NOMO-1 treated with DMSO at 0.1 percent for 48 hours (cell line): Measurements from ENCODE around the gene GJC3.
"Not testable (repeated sequence)": the region's sequence is repeated elsewhere in the genome, so short reads cannot be mapped to it uniquely, and the experiment has no call there.

Source experiments
- DNase-seq: peaks from one replicate; lab custom pipeline; 2025; ENCODE audit not compliant: unreplicated experiment; lab: John Stamatoyannopoulos, UW

GJC3 gene, protein sequence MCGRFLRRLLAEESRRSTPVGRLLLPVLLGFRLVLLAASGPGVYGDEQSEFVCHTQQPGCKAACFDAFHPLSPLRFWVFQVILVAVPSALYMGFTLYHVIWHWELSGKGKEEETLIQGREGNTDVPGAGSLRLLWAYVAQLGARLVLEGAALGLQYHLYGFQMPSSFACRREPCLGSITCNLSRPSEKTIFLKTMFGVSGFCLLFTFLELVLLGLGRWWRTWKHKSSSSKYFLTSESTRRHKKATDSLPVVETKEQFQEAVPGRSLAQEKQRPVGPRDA

DNA sequence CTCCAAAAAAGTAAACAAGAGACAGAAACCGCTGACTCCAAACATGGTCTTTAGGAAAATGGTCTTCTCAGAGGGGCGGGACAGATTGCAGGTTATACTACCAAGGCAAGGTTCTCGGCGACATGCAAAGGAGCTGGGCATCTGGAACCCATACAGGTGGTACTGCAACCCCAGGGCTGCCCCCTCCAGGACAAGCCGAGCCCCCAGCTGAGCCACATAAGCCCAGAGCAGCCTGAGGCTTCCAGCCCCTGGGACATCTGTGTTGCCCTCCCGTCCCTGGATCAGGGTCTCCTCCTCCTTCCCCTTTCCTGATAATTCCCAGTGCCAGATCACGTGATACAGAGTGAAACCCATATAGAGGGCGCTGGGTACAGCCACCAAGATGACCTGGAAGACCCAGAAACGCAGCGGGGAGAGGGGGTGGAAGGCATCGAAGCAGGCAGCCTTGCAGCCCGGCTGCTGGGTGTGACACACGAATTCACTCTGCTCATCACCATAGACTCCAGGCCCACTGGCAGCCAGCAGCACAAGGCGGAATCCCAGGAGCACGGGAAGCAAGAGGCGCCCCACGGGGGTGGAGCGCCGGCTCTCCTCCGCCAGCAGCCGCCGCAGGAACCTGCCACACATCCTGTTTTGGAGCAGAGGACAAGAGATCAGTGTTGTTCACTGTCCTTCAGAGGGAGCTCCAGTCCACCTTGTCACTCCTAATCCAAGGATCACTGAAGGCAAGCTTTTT, at the start of gene GJC3:
Gene GJC3, minus strand, starts transcription at position 627 of the 736 bp plus-strand sequence. Its CDS starts 0 bp downstream, at position 627.
- peak; percentile 69 for DNase-seq

DNA sequence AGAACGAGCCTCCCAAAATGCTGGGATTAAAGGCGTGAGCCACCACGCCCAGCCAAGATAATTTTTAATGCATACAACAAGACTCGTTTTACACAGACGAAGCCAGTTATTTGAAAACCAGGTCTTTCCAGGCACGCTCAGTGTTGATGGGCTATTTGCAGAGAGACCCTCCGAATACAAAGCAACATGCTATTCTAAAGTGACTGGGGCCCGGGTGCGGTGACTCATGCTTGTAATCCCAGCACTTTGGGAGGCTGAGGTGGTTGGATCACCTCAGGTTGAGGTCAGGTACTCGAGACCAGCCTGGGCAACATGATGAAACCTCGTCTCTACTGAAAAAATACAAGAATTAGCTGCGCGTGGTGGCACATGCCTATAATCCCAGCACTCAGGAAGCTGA, 47.2 kb upstream of the GJC3 start:
- no peak for DNase-seq

DNA sequence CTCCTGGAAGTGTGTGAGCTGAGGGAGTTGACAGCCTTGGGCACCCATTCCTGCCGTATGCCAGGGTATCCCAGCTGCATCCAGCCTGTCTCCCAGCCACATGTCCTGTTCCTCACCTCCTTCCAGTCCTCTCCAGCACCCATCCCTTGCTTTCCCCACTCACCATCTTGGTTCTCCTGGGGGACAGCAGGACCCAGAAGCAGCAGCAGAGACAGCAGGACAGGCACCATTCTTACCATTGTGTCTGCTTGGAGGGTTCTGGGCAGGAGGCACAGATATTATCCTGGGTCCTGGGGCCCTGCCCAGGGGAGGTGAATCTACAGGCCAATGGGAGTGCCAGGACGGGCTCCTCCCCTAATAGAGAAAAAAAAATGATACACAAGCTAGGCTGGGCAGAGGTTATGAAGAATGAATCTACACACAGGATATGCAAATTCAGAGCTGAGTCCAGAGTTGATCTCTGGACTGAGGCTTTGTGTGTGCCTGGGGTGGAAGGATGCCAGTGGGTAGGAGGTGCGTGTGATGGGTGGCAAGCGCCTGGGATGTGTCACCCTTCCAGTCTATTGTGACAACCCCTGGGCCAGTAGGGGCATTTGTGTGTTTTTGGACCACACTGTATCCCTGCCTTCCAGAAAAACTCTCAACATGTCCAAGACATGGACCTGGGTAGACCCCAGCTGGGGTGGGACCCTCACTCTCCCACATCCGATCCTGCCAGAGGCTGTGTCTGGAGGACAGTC, 46.5 kb upstream of the GJC3 start, which contains the start of gene AZGP1:
Gene AZGP1, minus strand, starts transcription at position 250 of the 740 bp plus-strand sequence. Its CDS starts 11 bp downstream, at position 239.
- no peak for DNase-seq

DNA sequence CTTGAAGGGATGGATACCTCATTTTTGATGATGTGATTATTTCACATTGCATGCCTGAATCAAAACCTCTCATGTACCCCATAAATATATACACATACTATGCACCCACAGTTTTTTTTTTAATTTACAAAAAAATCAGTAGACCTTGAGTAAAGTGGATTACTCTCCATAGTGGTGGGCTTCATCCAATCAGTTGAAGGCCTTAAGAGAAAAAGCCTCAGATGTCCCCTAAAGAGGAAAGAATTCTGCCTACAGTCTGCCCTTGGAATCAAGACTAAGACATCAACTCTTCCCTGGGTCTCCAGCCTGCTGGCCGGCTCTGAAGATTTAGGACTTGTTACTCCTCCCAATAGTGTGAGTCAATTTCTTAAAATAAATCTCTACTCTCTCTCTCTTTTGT, 45.3 kb upstream of the GJC3 start:
- DNase-seq, result no peak

DNA sequence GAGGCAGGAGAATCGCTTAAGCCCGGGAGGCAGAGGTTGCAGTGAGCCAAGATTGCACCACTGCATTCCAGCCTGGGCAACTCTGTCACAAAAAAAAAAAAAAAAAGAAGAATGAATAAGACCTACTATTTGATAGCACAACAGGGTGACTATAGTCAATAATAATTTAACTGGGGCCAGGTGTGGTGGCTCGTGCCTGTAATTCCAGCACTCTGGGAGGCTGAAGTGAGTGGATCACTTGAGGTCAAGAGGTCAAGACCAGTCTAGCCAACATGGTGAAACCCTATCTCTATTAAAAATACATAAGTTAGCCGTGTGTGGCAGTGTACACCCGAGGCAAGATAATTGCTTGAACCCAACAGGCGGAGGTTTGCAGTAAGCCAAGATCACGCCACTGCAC, 44.4 kb upstream of the GJC3 start:
- DNase-seq, result not testable (repeated sequence)

DNA sequence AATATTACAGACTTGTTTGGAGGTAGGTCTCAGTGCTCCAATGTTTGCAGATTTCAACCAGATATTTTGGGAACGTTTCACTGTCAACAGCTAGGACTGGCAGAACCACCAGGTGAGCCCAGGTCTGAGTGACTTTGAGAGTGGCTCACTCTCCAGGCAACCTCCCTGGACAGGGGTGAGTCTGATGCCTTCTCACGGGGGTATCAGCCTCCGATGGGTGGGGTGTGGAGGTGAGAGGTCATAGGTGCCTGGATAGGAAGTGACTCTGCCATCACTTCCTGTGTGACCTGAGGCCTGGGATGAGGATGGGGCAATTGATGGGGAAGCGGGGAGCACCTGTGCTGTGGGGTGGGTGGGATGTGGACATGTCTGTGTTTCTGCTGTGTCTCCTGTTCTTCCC, 41.8 kb upstream of the GJC3 start:
- DNase-seq, result no peak

DNA sequence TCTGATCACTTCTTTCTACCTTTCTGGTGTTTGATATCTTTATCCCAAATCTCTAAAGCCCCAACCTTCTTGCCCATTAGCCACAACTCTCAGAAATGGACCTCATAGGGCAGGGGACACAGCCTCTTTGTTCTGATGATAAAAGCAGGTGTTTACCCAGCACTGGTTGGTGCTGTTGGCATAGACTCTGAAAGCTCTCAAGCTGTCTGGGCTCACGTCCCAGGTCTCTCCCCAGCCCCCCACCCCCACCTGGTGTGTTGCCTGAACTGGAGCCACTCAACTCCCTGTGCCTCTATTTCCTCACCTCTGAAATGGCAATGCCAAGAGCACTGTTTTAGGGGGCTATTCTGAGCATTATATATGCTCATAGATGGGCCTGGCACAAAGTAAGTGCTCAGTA, 40.4 kb upstream of the GJC3 start:
- DNase-seq, result not testable (repeated sequence)

DNA sequence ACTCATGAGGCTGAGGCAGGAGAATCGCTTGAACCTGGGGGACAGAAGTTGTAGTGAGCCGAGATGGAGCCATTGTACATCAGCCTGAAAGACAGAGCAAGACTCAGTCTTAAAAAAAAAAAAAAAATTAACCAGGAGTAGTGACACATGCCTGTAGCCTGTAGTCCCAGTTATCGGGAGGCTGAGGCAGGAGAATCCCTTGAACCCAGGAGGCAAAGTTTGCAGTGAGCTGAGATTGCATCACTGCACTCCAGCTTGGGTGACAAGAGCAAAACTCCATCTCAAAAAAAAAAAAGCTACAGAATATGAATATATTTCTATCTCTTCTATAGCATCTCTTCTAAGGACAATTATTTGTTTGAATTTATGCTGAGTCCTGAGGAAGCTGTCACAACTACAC, 39.9 kb upstream of the GJC3 start:
- DNase-seq, result no peak

DNA sequence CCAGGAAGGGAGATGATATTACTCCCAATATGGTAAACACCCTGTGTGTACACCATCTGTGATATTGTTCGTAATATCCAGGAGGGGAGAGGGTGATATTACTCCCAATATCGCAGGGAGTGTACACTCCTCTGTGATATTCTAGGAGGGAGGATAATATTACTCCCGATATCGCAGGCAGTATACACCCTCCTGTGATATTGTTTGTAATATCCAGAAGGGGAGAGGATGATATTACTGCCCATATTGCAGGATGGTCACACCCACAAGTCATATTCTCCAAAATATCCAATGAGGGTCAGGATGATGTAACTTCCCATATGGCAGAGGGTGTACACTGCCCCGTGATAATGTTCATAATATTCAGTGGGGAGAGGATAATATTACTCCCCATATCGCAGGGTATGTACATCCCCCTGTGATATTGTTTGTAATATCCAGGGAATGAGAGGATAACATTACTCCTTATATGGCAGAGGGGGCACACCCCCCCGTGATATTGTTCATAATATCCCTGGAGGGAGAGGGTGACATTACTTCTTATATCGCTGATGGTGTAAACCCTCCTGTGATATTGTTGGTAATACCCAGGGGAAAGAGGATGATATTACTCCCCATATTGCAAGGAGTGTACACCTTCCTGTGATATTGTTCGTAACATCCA, 29.3 kb upstream of the GJC3 start:
- no peak for DNase-seq

DNA sequence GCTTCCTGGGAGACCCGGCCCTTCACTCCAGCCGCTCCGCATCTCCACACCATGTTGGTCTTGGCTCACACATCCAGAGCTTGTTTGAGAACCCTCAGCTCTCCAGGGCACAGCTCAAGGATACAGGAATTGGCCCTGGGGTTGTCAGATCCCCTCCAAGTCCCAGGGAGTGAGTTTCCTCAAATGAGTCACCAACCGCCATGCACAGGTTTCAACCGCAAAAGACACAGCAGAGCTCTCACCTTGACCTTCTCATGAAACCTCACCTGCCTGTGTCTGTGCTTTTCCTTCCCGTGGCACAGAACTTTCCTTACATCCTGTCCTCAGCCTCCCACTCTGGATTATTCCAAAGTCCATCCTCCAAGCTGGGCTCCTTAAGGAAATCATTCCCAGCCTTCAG, 25.8 kb upstream of the GJC3 start:
- no peak for DNase-seq

DNA sequence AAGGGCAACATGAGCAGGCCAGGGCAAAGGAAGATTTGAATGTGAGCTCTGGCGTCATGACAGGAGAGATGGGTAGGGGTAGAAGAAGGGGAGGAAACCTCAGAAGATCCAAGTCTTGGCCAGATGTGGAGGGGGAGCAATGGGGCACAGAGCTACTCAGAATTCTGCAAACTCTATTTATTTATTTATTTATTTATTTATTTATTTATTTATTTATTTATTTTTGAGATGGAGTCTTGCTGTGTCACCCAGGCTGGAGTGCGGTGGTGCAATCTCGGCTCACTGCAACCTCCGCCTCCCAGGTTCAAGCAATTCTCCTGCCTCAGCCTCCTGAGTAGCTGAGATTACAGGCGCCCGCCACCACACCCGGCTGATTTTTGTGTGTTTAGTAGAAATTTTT, 25.2 kb upstream of the GJC3 start:
- not testable (repeated sequence) for DNase-seq

DNA sequence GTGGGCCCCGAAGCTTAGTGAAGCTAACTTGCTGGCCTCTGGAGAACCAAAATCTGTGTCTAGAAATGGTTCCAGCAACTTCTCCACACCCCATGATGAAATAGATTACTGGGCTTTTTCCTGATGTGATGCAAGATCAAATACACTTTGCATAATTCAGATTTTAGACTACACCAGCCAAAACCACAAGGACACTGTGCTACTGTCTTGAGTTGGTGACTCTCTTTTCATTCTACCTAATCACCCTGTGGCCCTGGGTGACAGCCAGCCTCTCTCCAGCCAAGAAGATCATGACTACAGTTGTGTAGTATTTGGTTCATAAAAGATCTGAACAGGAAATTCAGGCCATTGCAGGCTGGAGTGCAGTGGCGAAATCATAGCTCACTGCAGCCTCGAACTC, 24.2 kb upstream of the GJC3 start:
- peak; percentile 95 for DNase-seq

DNA sequence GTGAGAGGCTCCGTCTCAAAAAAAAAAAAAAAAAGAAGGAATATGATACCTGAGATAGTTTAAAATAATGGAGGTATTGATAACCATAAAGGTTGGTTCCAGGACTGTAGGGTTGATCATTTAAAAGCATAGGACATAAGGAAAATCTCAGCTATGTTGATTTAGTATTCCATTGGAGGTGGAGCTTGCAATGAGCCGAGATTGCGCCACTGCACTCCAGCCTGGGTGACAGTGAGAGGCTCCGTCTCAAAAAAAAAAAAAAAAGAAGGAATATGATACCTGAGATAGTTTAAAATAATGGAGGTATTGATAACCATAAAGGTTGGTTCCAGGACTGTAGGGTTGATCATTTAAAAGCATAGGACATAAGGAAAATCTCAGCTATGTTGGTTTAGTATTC, 23.2 kb upstream of the GJC3 start:
- not testable (repeated sequence) for DNase-seq

DNA sequence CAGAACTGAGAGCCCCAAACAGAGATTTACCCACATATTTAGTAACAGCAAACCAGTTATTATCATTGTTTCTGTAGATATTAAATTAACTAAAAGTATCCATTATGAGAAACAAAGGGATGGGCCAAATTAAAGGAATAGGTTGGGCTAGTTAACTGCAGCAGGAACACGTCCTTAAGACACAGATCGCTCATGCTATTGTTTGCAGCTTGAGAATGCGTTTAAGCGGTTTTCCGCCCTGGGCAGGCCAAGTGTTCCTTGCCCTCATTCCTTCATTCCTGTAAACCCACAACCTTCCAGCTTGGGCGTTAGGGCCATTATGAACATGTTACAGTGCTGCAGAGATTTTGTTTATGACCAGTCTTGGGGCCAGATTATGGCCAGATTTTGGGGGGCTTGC, 21.4 kb upstream of the GJC3 start:
- DNase-seq, result not testable (repeated sequence)

DNA sequence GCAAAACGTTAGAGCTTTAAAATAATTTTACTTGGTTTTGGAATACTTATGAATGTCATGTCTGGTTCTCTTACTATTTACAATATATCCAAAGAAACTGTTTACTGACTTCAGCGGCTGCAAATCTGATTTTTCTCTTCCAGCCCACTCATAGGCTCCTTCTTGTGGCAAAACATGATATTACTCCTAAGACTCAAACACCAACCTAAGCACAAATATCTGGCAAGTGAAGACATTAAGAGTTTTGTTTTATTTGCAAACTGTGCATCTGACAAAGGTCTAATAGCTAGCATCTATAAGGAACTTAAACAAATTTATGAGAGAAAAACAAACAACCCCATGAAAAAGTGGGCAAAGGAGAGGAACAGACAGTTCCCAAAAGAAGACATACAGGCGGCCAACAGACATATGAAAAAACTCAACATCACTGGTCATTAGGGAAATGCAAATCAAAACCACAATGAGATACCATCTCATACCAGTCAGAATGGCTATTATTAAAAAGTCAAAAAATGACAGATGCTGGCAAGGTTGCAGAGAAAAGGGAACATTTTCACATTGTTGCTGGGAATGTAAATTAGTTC, 20.3 kb upstream of the GJC3 start:
- peak; percentile 8 for DNase-seq

DNA sequence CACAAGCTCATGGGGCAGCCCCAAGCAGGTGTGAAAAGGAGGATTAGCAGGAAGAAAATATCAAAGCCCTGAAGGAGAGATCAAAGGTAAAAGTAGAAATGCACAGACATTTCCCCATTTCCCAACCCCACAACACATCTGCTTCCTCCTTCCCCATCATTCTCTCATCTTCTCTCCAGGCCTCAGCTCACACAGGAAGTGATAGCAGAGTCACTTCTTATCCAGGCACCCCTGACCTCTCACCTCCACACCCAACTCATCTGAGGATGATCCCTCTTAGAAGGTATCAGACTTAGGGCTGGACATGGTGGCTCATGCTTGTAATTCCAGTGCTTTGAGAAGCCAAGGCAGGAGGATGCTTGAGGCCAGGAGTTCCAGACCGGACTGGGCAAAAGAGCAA, 18.2 kb upstream of the GJC3 start:
- DNase-seq, result no peak

DNA sequence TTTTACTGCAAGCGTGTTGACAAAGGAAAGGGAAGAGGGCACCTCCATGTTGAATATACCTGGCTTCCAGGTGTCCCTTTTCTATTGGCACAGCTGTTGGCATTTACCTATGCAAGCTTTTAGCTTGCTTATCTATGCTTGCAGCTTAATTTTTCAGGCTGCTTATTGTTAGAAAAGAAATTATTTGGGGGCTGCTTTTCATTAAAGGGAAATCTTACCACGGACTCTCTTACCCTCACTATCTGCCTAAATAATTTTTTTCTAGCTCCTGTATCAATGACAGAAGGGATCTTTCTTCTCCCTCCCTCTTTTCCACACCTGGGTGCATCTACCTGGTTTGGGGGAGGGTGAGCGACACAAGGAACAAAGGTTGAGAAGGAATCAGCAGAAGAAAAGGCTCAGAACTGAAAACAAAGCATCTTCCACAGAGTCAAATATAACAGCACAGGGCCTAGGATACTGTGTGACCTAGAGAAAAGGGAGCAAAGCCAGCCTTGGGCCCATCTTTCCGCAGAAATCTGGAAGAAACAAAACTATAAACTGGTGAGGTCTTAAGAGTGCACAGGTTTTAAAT, 15.2 kb upstream of the GJC3 start:
- DNase-seq, result no peak

DNA sequence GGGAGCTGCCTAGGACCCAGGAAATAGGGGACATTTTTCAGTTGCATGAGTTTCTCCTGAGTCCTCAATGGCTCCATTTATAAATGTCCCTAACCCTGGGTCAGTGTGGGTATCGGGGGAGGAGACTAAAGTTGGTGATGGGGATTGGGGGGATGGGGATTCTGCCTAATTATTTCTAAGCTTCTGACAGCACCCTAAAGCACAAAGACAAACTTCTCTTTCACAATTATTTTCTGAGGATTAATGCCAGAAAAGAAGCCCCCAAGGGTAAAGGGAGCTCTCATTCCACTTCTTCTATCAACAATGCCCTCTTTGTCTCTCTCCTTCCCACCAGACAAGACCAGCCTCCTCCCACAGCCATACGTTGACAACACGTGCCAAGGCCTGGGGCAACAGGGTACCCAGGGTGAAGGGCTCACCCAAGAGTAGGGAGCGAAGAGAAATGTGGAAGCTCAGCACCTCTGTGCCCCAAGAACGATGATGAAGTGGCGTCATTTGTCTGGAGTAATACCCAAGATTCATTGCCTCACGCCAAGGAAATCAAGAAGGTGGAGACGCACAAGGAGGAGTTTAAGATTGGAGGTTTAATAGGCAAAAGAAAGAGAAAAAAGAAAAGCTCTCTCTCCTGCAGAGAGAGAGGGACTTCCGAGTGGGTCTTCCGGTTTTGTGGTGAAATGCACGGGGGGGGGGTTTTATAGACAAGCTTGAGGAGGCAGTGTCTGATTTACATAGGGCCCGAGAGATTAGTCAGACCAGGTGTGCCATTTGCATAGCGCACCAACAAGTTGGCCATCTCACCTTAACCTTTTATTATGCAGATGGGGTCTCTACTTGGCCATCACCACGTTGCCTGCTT, 14.4 kb upstream of the GJC3 start:
- no peak for DNase-seq

DNA sequence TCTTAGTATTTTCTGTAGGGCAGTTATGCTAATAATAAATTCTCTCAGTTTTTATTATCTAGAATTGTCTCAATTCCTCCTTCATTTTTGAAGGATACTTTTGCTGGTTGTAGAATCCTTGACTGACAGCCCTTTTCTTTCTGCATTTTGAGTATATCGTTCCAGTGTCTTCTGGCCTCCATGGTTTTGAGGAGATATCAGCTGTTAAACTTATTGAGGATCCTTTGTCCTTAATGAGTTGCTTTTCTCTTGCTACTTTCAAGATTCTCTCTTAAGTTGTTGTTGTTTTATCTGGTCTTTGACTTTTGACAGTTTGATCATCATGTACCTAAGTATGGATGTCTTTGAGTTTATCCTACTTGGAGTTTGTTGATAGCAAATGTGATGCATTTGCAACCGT, 8.9 kb upstream of the GJC3 start:
- no peak for DNase-seq

DNA sequence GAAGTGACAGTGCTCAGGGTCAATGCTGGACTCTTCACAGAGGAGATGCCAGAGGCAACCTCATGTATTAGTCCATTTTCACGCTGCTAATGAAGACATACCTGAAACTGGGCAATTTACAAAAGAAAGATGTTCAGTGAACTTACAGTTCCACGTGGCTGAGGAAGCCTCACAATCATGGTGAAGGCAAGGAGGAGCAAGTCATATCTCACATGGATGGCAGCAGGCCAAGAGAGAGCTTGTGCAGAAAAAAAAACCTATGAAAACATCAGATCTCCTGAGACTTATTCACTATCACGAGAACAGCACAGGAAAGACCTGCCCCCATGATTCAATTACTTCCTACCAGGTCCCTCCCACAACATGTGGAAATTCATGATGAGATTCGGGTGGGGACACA, 5.6 kb upstream of the GJC3 start:
- DNase-seq, result not testable (repeated sequence)
